ENCODE measurements around the gene PSG5.

GRCh38 chr19:43207991-43208390 lies 21.7 kb upstream of the PSG5 start:
- TF ChIP-seq PATZ1 (CRISPR knock-in tag; IDR thresholded peaks at IDR 0.05; ENCODE audit: borderline replicate concordance), result no peak
- TF ChIP-seq TSHZ2 (CRISPR knock-in tag; IDR thresholded peaks at IDR 0.05), result no peak
- no peak for TF ChIP-seq ZC3H10 (CRISPR knock-in tag; IDR thresholded peaks at IDR 0.05)
- no peak for TF ChIP-seq ZNF565 (CRISPR knock-in tag; conservative IDR thresholded peaks at IDR 0.05; ENCODE audit: low read depth)
- TF ChIP-seq ZNF8 (CRISPR knock-in tag; IDR thresholded peaks at IDR 0.05), result no peak
- no peak for TF ChIP-seq RARB (CRISPR knock-in tag; IDR thresholded peaks at IDR 0.05)
- TF ChIP-seq ARNTL (CRISPR knock-in tag; IDR thresholded peaks at IDR 0.05; ENCODE audit: borderline replicate concordance, low read depth), result no peak
- no peak for TF ChIP-seq ZFP30 (CRISPR knock-in tag; IDR thresholded peaks at IDR 0.05)
- TF ChIP-seq TCF4 (CRISPR knock-in tag; IDR thresholded peaks at IDR 0.05; ENCODE audit: borderline replicate concordance), result no peak
- no peak for TF ChIP-seq ISL1 (CRISPR knock-in tag; IDR thresholded peaks at IDR 0.05)
- TF ChIP-seq PPARA (CRISPR knock-in tag; IDR thresholded peaks at IDR 0.05; ENCODE audit: borderline replicate concordance), result no peak
- TF ChIP-seq ESRRG (CRISPR knock-in tag; IDR thresholded peaks at IDR 0.05), result no peak
- TF ChIP-seq CSDC2 (CRISPR knock-in tag; IDR thresholded peaks at IDR 0.05), result no peak
- TF ChIP-seq SNAI2 (CRISPR knock-in tag; IDR thresholded peaks at IDR 0.05), result no peak

Data from SK-N-SH treated with all-trans-retinoic acid at 6 μM for 48 hours (cell line).